Uterus (tissue), 4 donors: ENCODE measurements around the gene MINPP1. TPM values are rescaled to one million over a fixed set of nuclear protein-coding genes. Genes with fewer than 3 reads are reported as not detected.

Experiments used
- DNase-seq, 2 donors: peaks; one replicate each; pipeline ENCODE4 v3.0.0-alpha.2; 2019 to 2020
- H3K27ac ChIP-seq, 2 donors: fragments of 200-600 bp; sonication (generic); 1 replicate in 1 of 2; 2 replicates in 1 of 2; pipeline ENCODE4 v1.5.1; 2016 to 2018
- H3K27me3 ChIP-seq, 2 donors: fragments of 200-600 bp; sonication (generic); one replicate each; pipeline ENCODE4 v1.5.1; 2018 to 2019; ENCODE audit warnings: control low read depth in 1 of 2
- H3K36me3 ChIP-seq, 2 donors: fragments of 200-600 bp; sonication (generic); one replicate each; pipeline ENCODE4 v1.5.1; 2019; ENCODE audit warnings: control low read depth in 1 of 2
- H3K4me1 ChIP-seq, 2 donors: fragments of 200-600 bp; sonication (generic); one replicate each; pipeline ENCODE4 v1.5.1; 2018 to 2019; ENCODE audit warnings: control low read depth in 1 of 2
- H3K4me3 ChIP-seq, 2 donors: fragments of 200-600 bp; sonication (generic); 1 replicate in 1 of 2; 2 replicates in 1 of 2; pipeline ENCODE4 v1.5.1; 2018 to 2019; ENCODE audit warnings: mild to moderate bottlenecking in 1 of 2
- H3K9me3 ChIP-seq, 2 donors: fragments of 200-600 bp; sonication (generic); one replicate each; pipeline ENCODE4 v1.5.1; 2019; ENCODE audit warnings: control low read depth in 1 of 2
- CTCF ChIP-seq, 4 experiments: fragments of 200-600 bp in 2 of 4; fragments of 450-650 bp in 2 of 4; sonication (generic) in 2 of 4; IDR thresholded peaks; one replicate each; pipeline ENCODE4 v1.5.1; 2016 to 2019; ENCODE audit warnings: antibody characterized with exemption in 4 of 4, mild to moderate bottlenecking in 2 of 4, moderate library complexity in 1 of 4
- POLR2A ChIP-seq, 2 donors: fragments of 450-650 bp; IDR thresholded peaks; one replicate each; pipeline ENCODE4 v1.6.1; 2016; ENCODE audit warnings: antibody characterized with exemption in 2 of 2, mild to moderate bottlenecking in 1 of 2, moderate library complexity in 1 of 2
- intact Hi-C: fragments of 100-400 bp; cut with DNase I; formaldehyde crosslinking; loops from one replicate; pipeline ENCODE4 v1.15.1; 2023; ENCODE audit warnings: low total_unique reads
- total RNA-seq, 4 donors: library from RNA; depleted of rRNA in 3 of 4; stranded (reverse); fragments of >200 nt in 3 of 4; gene quantifications; one replicate each; pipeline versions ENCODE4 v1.1.0 to v1.2.4, GENCODE V29; 2014 to 2023
- donor health status: DM: yes; HTN: yes; CAD: no.

Gene MINPP1
- total RNA-seq, 4 donors from 2014 or later = 3.1 to 34.4 (median 19.3) TPM

- Histone ChIP-seq H3K27me3 (no peaks in the 10 kb centered on the region), H3K4me1 (no peaks in the 10 kb centered on the region), H3K9me3 (no peaks in the 10 kb centered on the region), H3K4me3 (no peak overlapping the region), H3K27ac (no peak overlapping the region), H3K36me3 (no peaks in the 10 kb centered on the region)
- intact Hi-C loops = no loop called here
- no peak for DNase-seq
- no peak for TF ChIP-seq CTCF (IDR thresholded peaks at IDR 0.05)
- no peak for TF ChIP-seq POLR2A (IDR thresholded peaks at IDR 0.05)
Measured at GRCh38 chr10:87506956-87507355, 2.3 kb downstream of the MINPP1 start.

GRCh38 chr10:87507879-87508483, 3.3 kb downstream of the MINPP1 start:
- TF ChIP-seq POLR2A (IDR thresholded peaks at IDR 0.05) (no peak), CTCF (IDR thresholded peaks at IDR 0.05) (no peak)
- H3K4me3 ChIP-seq = no peak overlapping the region
- DNase-seq = no peak
- H3K27ac ChIP-seq = no peak overlapping the region
- H3K36me3 ChIP-seq = no peaks in the 10 kb centered on the region
- intact Hi-C loops = no loop called here
- H3K9me3 ChIP-seq = no peaks in the 10 kb centered on the region
- H3K4me1 ChIP-seq = no peaks in the 10 kb centered on the region
- no peaks in the 10 kb centered on the region for H3K27me3 ChIP-seq

GRCh38 chr10:87508837-87509236, 4.1 kb downstream of the MINPP1 start:
- no peak for DNase-seq
- Histone ChIP-seq H3K27ac (no peak overlapping the region), H3K4me1 (no peaks in the 10 kb centered on the region), H3K27me3 (no peaks in the 10 kb centered on the region), H3K9me3 (no peaks in the 10 kb centered on the region), H3K4me3 (no peak overlapping the region), H3K36me3 (no peaks in the 10 kb centered on the region)
- no peak for TF ChIP-seq CTCF (IDR thresholded peaks at IDR 0.05)
- TF ChIP-seq POLR2A (IDR thresholded peaks at IDR 0.05) = no peak
- intact Hi-C loops = no loop called here

- Histone ChIP-seq H3K27me3 (no peaks in the 10 kb centered on the region), H3K9me3 (no peaks in the 10 kb centered on the region), H3K27ac (no peak overlapping the region), H3K36me3 (no peaks in the 10 kb centered on the region), H3K4me3 (no peak overlapping the region), H3K4me1 (no peaks in the 10 kb centered on the region)
- DNase-seq = no peak
- TF ChIP-seq CTCF (IDR thresholded peaks at IDR 0.05) = no peak
- TF ChIP-seq POLR2A (IDR thresholded peaks at IDR 0.05) = no peak
- intact Hi-C loops = no loop called here
Measured at GRCh38 chr10:87510025-87510424, 5.3 kb downstream of the MINPP1 start.

GRCh38 chr10:87511526-87511925, 6.8 kb downstream of the MINPP1 start:
- H3K4me1 ChIP-seq = no peaks in the 10 kb centered on the region
- H3K36me3 ChIP-seq = no peaks in the 10 kb centered on the region
- H3K9me3 ChIP-seq = no peaks in the 10 kb centered on the region
- H3K27me3 ChIP-seq = no peaks in the 10 kb centered on the region
- no peak for DNase-seq
- intact Hi-C loops = no loop called here
- no peak for TF ChIP-seq CTCF (IDR thresholded peaks at IDR 0.05)
- no peak for TF ChIP-seq POLR2A (IDR thresholded peaks at IDR 0.05)
- H3K4me3 ChIP-seq = no peak overlapping the region
- H3K27ac ChIP-seq = no peak overlapping the region
